ENCODE data around the gene HPN. TPM values are rescaled to one million over a fixed set of nuclear protein-coding genes. Genes with fewer than 3 reads are reported as not detected.
"Not testable (repeated sequence)": the region's sequence is repeated elsewhere in the genome, so short reads cannot be mapped to it uniquely, and the experiment has no call there.

HPN gene
- total and polyA plus RNA-seq, 2 donors (not counting 3 experiments of a cell fraction or from before 2014, with no cell fraction given), result 0.10 TPM; not detected in 1

DNA sequence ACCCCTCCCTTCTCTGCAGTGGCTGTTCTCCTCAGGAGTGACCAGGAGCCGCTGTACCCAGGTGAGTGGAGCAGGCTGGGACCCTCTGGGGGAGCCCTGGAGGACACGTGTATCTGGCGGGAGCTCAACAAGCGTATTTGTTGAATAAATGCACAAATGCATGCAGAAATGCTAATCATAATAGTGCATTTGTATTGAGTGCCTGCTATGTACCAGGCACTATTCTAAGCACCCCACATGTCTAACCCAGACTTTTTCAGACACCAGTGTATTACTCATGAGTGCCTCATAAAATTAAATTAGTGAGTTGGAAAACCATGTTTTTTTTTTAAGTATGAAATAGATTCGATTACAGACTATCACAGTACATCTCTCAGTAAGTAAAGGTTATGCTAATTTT, 7.9 kb downstream of the HPN start:
- FAIRE-seq (no peak), DNase-seq (ENCODE audit: low read depth, low spot score) (no peak)
- Histone ChIP-seq H3K27ac (ENCODE audit: insufficient read depth, low read depth, low read length) (no peak overlapping the region), H2AFZ (ENCODE audit: low read depth, low read length) (no peak overlapping the region), H3K27me3 (ENCODE audit: control insufficient read depth in 2 of 2, insufficient read depth in 2 of 2, low read length in 2 of 2) (no peaks in the 10 kb centered on the region), H3K4me2 (ENCODE audit: insufficient read depth, low read length) (no peak overlapping the region), H3K9me3 (replicated peaks; ENCODE audit: control insufficient read depth, insufficient read depth, low read length) (no peaks in the 10 kb centered on the region), H3K4me1 (ENCODE audit: control insufficient read depth, extremely low read depth, insufficient read depth, low read length) (no peaks in the 10 kb centered on the region), H3K79me2 (ENCODE audit: control insufficient read depth, insufficient read depth, low read length) (no peaks in the 10 kb centered on the region), H3K4me3 (replicated peaks in 1 of 3; ENCODE audit: insufficient read depth in 1 of 3, low read depth in 1 of 3, low read length in 3 of 3) (no peak overlapping the region), H3K9me1 (replicated peaks; ENCODE audit: control insufficient read depth, extremely low read depth, insufficient read depth, low read length) (no peaks in the 10 kb centered on the region), H4K20me1 (replicated peaks; ENCODE audit: control insufficient read depth, extremely low read depth, insufficient read depth, low read length) (no peaks in the 10 kb centered on the region), H3K9ac (replicated peaks; ENCODE audit: extremely low read depth, insufficient read depth, low read length) (no peak overlapping the region), H3K36me3 (ENCODE audit: control insufficient read depth in 2 of 2, extremely low read depth in 1 of 2, insufficient read depth in 2 of 2, low read length in 2 of 2) (no peaks in the 10 kb centered on the region)
- intact Hi-C loops (cut with micrococcal nuclease) (no loop called here), dilution Hi-C loops (cut with MboI; ENCODE audit: extremely low pct_ligation_motif_present, low sequenced_read_pairs) (no loop called here)
- TF ChIP-seq FOS (IDR thresholded peaks at IDR 0.05; ENCODE audit: borderline replicate concordance, insufficient read depth, low read length), result no peak
- TF ChIP-seq POLR2A (IDR thresholded peaks at IDR 0.05; ENCODE audit: low read depth, low read length), result no peak
- no peak for TF ChIP-seq MYC (IDR thresholded peaks at IDR 0.05; ENCODE audit: low read depth, low read length)
- TF ChIP-seq EZH2 (IDR thresholded peaks at IDR 0.05; ENCODE audit: borderline replicate concordance, low read depth, low read length, severe bottlenecking), result no peak
- no peak for TF ChIP-seq GATA2 (IDR thresholded peaks at IDR 0.05; ENCODE audit: insufficient read depth, insufficient read length, low read depth, low read length)
- TF ChIP-seq, protein P1, sequence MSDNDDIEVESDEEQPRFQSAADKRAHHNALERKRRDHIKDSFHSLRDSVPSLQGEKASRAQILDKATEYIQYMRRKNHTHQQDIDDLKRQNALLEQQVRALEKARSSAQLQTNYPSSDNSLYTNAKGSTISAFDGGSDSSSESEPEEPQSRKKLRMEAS (IDR thresholded peaks at IDR 0.05; ENCODE audit: insufficient read depth, insufficient read length), result no peak
- TF ChIP-seq, protein P2, sequence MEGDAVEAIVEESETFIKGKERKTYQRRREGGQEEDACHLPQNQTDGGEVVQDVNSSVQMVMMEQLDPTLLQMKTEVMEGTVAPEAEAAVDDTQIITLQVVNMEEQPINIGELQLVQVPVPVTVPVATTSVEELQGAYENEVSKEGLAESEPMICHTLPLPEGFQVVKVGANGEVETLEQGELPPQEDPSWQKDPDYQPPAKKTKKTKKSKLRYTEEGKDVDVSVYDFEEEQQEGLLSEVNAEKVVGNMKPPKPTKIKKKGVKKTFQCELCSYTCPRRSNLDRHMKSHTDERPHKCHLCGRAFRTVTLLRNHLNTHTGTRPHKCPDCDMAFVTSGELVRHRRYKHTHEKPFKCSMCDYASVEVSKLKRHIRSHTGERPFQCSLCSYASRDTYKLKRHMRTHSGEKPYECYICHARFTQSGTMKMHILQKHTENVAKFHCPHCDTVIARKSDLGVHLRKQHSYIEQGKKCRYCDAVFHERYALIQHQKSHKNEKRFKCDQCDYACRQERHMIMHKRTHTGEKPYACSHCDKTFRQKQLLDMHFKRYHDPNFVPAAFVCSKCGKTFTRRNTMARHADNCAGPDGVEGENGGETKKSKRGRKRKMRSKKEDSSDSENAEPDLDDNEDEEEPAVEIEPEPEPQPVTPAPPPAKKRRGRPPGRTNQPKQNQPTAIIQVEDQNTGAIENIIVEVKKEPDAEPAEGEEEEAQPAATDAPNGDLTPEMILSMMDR (IDR thresholded peaks at IDR 0.05; ENCODE audit: extremely low read depth in 1 of 2, insufficient read depth in 1 of 2, low read depth in 1 of 2, low read length in 2 of 2), result no peak
- no peak for TF ChIP-seq JUN (IDR thresholded peaks at IDR 0.05; ENCODE audit: borderline replicate concordance, insufficient read depth, insufficient read length, low read depth)
- no peak for TF ChIP-seq POLR2AphosphoS5 (IDR thresholded peaks at IDR 0.05; ENCODE audit: insufficient read depth, low read depth, low read length)
- ChIA-PET CTCF (interaction anchor here (1.1 to 1.8 kb wide), 2 partner anchors 17 to 92 kb away, joined by 4 to 6 read pairs; no protein-coding TSS in a partner anchor), POLR2A (no interaction called here)
- no TSS peak for BruUV-seq (replicated peaks)

GRCh38 chr19:35050662-35051061, 9.1 kb downstream of the HPN start:
- intact Hi-C loops (cut with micrococcal nuclease); H3K9me1 ChIP-seq (replicated peaks; ENCODE audit: control insufficient read depth, extremely low read depth, insufficient read depth, low read length); H3K36me3 ChIP-seq (ENCODE audit: control insufficient read depth in 2 of 2, extremely low read depth in 1 of 2, insufficient read depth in 2 of 2, low read length in 2 of 2); H3K9ac ChIP-seq (replicated peaks; ENCODE audit: extremely low read depth, insufficient read depth, low read length); H3K79me2 ChIP-seq (ENCODE audit: control insufficient read depth, insufficient read depth, low read length); H2AFZ ChIP-seq (ENCODE audit: low read depth, low read length); dilution Hi-C loops (cut with MboI; ENCODE audit: extremely low pct_ligation_motif_present, low sequenced_read_pairs); H4K20me1 ChIP-seq (replicated peaks; ENCODE audit: control insufficient read depth, extremely low read depth, insufficient read depth, low read length); H3K9me3 ChIP-seq (replicated peaks; ENCODE audit: control insufficient read depth, insufficient read depth, low read length); H3K4me2 ChIP-seq (ENCODE audit: insufficient read depth, low read length); H3K4me3 ChIP-seq (replicated peaks in 1 of 3; ENCODE audit: insufficient read depth in 1 of 3, low read depth in 1 of 3, low read length in 3 of 3); BruUV-seq (replicated peaks); FAIRE-seq; H3K4me1 ChIP-seq (ENCODE audit: control insufficient read depth, extremely low read depth, insufficient read depth, low read length); H3K27me3 ChIP-seq (ENCODE audit: control insufficient read depth in 2 of 2, insufficient read depth in 2 of 2, low read length in 2 of 2); H3K27ac ChIP-seq (ENCODE audit: insufficient read depth, low read depth, low read length); DNase-seq (ENCODE audit: low read depth, low spot score): not testable (repeated sequence)
- ChIA-PET CTCF (interaction anchor here (0.8 to 1.4 kb wide), 2 partner anchors 13 to 1854 kb away, joined by 3 read pairs; no protein-coding TSS in a partner anchor), POLR2A (interaction anchor here (0.7 kb wide), 2 partner anchors 12 to 140 kb away, joined by 5 to 6 read pairs; no protein-coding TSS in a partner anchor)

- H3K9me3 ChIP-seq (replicated peaks; ENCODE audit: control insufficient read depth, insufficient read depth, low read length); H3K27me3 ChIP-seq (ENCODE audit: control insufficient read depth in 2 of 2, insufficient read depth in 2 of 2, low read length in 2 of 2); dilution Hi-C loops (cut with MboI; ENCODE audit: extremely low pct_ligation_motif_present, low sequenced_read_pairs); H3K9ac ChIP-seq (replicated peaks; ENCODE audit: extremely low read depth, insufficient read depth, low read length); FAIRE-seq; H3K79me2 ChIP-seq (ENCODE audit: control insufficient read depth, insufficient read depth, low read length); H3K9me1 ChIP-seq (replicated peaks; ENCODE audit: control insufficient read depth, extremely low read depth, insufficient read depth, low read length); H3K4me1 ChIP-seq (ENCODE audit: control insufficient read depth, extremely low read depth, insufficient read depth, low read length); H4K20me1 ChIP-seq (replicated peaks; ENCODE audit: control insufficient read depth, extremely low read depth, insufficient read depth, low read length); H3K27ac ChIP-seq (ENCODE audit: insufficient read depth, low read depth, low read length); H3K4me2 ChIP-seq (ENCODE audit: insufficient read depth, low read length); intact Hi-C loops (cut with micrococcal nuclease); DNase-seq (ENCODE audit: low read depth, low spot score); BruUV-seq (replicated peaks); H2AFZ ChIP-seq (ENCODE audit: low read depth, low read length); H3K4me3 ChIP-seq (replicated peaks in 1 of 3; ENCODE audit: insufficient read depth in 1 of 3, low read depth in 1 of 3, low read length in 3 of 3); H3K36me3 ChIP-seq (ENCODE audit: control insufficient read depth in 2 of 2, extremely low read depth in 1 of 2, insufficient read depth in 2 of 2, low read length in 2 of 2): not testable (repeated sequence)
- CTCF ChIA-PET, result interaction anchor here (0.8 to 1.4 kb wide), 2 partner anchors 13 to 1854 kb away, joined by 3 read pairs; no protein-coding TSS in a partner anchor
- POLR2A ChIA-PET, result interaction anchor here (0.7 kb wide), 2 partner anchors 13 to 141 kb away, joined by 5 to 6 read pairs; no protein-coding TSS in a partner anchor
These were observed 9.7 kb downstream of the HPN start for GRCh38 chr19:35051268-35051667.
